ENCODE data around the gene TRIM38. TPM values are rescaled to one million over a fixed set of nuclear protein-coding genes. Genes with fewer than 3 reads are reported as not detected.

TRIM38 gene
- total and polyA plus RNA-seq, 2 donors (not counting 3 experiments of a cell fraction or from before 2014, with no cell fraction given), result 5.1 to 13.2 TPM

GRCh38 chr6:25975923-25976560, 13.4 kb downstream of the TRIM38 start:
- BruUV-seq (replicated peaks), result no TSS peak
- ChIA-PET POLR2A (no interaction called here), CTCF (interaction anchor here (1.5 kb wide), 1 partner anchor 17 kb away, joined by 5 read pairs; no protein-coding TSS in a partner anchor)
- Histone ChIP-seq H3K4me3 (replicated peaks in 1 of 3; ENCODE audit: insufficient read depth in 1 of 3, low read depth in 1 of 3, low read length in 3 of 3) (no peak overlapping the region), H3K4me1 (ENCODE audit: control insufficient read depth, extremely low read depth, insufficient read depth, low read length) (peaks cover 10% of the 10 kb centered on the region), H3K9me1 (replicated peaks; ENCODE audit: control insufficient read depth, extremely low read depth, insufficient read depth, low read length) (no peaks in the 10 kb centered on the region), H3K27ac (ENCODE audit: insufficient read depth, low read depth, low read length) (no peak overlapping the region), H3K79me2 (ENCODE audit: control insufficient read depth, insufficient read depth, low read length) (peaks cover 3% of the 10 kb centered on the region), H3K27me3 (ENCODE audit: control insufficient read depth in 2 of 2, insufficient read depth in 2 of 2, low read length in 2 of 2) (no peaks in the 10 kb centered on the region), H2AFZ (ENCODE audit: low read depth, low read length) (no peak overlapping the region), H3K9me3 (replicated peaks; ENCODE audit: control insufficient read depth, insufficient read depth, low read length) (no peaks in the 10 kb centered on the region), H3K9ac (replicated peaks; ENCODE audit: extremely low read depth, insufficient read depth, low read length) (no peak overlapping the region), H4K20me1 (replicated peaks; ENCODE audit: control insufficient read depth, extremely low read depth, insufficient read depth, low read length) (no peaks in the 10 kb centered on the region), H3K36me3 (ENCODE audit: control insufficient read depth in 2 of 2, extremely low read depth in 1 of 2, insufficient read depth in 2 of 2, low read length in 2 of 2) (peaks cover 31 to 43% of the 10 kb centered on the region in 2 experiments), H3K4me2 (ENCODE audit: insufficient read depth, low read length) (no peak overlapping the region)
- FAIRE-seq, result no peak
- TF ChIP-seq POLR2AphosphoS5 (IDR thresholded peaks at IDR 0.05; ENCODE audit: insufficient read depth, low read depth, low read length), result no peak
- TF ChIP-seq POLR2A (IDR thresholded peaks at IDR 0.05; ENCODE audit: low read depth, low read length), result no peak
- no peak for TF ChIP-seq JUN (IDR thresholded peaks at IDR 0.05; ENCODE audit: borderline replicate concordance, insufficient read depth, insufficient read length, low read depth)
- TF ChIP-seq EZH2 (IDR thresholded peaks at IDR 0.05; ENCODE audit: borderline replicate concordance, low read depth, low read length, severe bottlenecking), result no peak
- no peak for TF ChIP-seq MAX (IDR thresholded peaks at IDR 0.05; ENCODE audit: insufficient read depth, insufficient read length)
- no peak for TF ChIP-seq FOS (IDR thresholded peaks at IDR 0.05; ENCODE audit: borderline replicate concordance, insufficient read depth, low read length)
- no peak for TF ChIP-seq CTCF (IDR thresholded peaks at IDR 0.05; ENCODE audit: extremely low read depth in 1 of 2, insufficient read depth in 1 of 2, low read depth in 1 of 2, low read length in 2 of 2)
- TF ChIP-seq GATA2 (IDR thresholded peaks at IDR 0.05; ENCODE audit: insufficient read depth, insufficient read length, low read depth, low read length), result no peak
- TF ChIP-seq MYC (IDR thresholded peaks at IDR 0.05; ENCODE audit: low read depth, low read length), result no peak
- dilution Hi-C loops (cut with MboI; ENCODE audit: extremely low pct_ligation_motif_present, low sequenced_read_pairs) (no loop called here), intact Hi-C loops (cut with micrococcal nuclease) (no loop called here)
- no peak for DNase-seq (ENCODE audit: low read depth, low spot score)

Measured in endothelial cell of umbilical vein (primary cell).